Gastrocnemius medialis (tissue), 4 donors: ENCODE results near the gene DAAM1. TPM values are rescaled to one million over a fixed set of nuclear protein-coding genes. Genes with fewer than 3 reads are reported as not detected.

Source experiments
- ATAC-seq, 2 donors: fragments of 150-250 bp; one replicate each; pipeline ENCODE4 v1.9.1; 2016
- DNase-seq, 2 donors: peaks; one replicate each; pipeline ENCODE4 v3.0.0-alpha.2; 2019
- H3K27ac ChIP-seq, 4 donors: fragments of 200-600 bp; sonication (generic); 1 replicate in 1 of 4; 2 replicates in 3 of 4; pipeline ENCODE4 v1.5.1; 2016 to 2018; ENCODE audit warnings: mild to moderate bottlenecking in 2 of 4, moderate library complexity in 1 of 4
- H3K27me3 ChIP-seq, 3 donors: fragments of 200-600 bp; sonication (generic) in 2 of 3; 1 replicate in 1 of 3; 2 replicates in 2 of 3; pipeline versions ENCODE4 v1.5.1 to v1.6.0; 2016 to 2019; ENCODE audit warnings: mild to moderate bottlenecking in 1 of 3, moderate library complexity in 1 of 3
- H3K36me3 ChIP-seq, 2 donors: fragments of 200-600 bp; sonication (generic) in 1 of 2; one replicate each; pipeline ENCODE4 v1.5.1; 2017 to 2018
- H3K4me1 ChIP-seq, 2 donors: fragments of 200-600 bp; sonication (generic) in 1 of 2; one replicate each; pipeline ENCODE4 v1.5.1; 2016 to 2017; ENCODE audit warnings: mild to moderate bottlenecking in 2 of 2
- H3K4me3 ChIP-seq, 4 donors: fragments of 200-600 bp; sonication (generic) in 3 of 4; 1 replicate in 1 of 4; 2 replicates in 3 of 4; pipeline ENCODE4 v1.5.1; 2016 to 2019; ENCODE audit warnings: mild to moderate bottlenecking in 2 of 4
- H3K9me3 ChIP-seq, 3 donors: fragments of 200-600 bp; sonication (generic) in 2 of 3; 1 replicate in 1 of 3; 2 replicates in 2 of 3; pipeline ENCODE4 v1.5.1; 2016 to 2019
- POLR2A ChIP-seq, 2 donors: fragments of 450-650 bp; IDR thresholded peaks; one replicate each; pipeline ENCODE4 v1.6.1; 2017; ENCODE audit warnings: antibody characterized with exemption in 2 of 2, mild to moderate bottlenecking in 2 of 2, moderate library complexity in 2 of 2
- in situ Hi-C, 4 donors: fragments of 200-750 bp; cut with MboI; loops; one replicate each; pipeline versions ENCODE4 v1.15.0 to v1.8.0; 2017; ENCODE audit warnings: low sequenced_read_pairs in 4 of 4
- intact Hi-C: fragments of 100-400 bp; cut with DNase I; formaldehyde crosslinking; loops from one replicate; pipeline ENCODE4 v1.15.1; 2023; ENCODE audit warnings: low total_unique reads
- total RNA-seq, 4 donors: library from RNA; depleted of rRNA; stranded (reverse); fragments of >200 nt; gene quantifications; one replicate each; pipeline versions ENCODE4 v1.1.0 to v1.2.3, GENCODE V29; 2016
- TF ChIP-seq, protein P1 (sequence below), 5 experiments: fragments of 450-650 bp in 3 of 5; fragments of 200-600 bp in 2 of 5; sonication (generic) in 2 of 5; IDR thresholded peaks in 4 of 5; conservative IDR thresholded peaks in 1 of 5; 1 replicate in 4 of 5; 2 replicates in 1 of 5; pipeline ENCODE4 v1.5.1; 2016 to 2019; ENCODE audit warnings: antibody characterized with exemption in 5 of 5, mild to moderate bottlenecking in 3 of 5, moderate library complexity in 3 of 5

Gene DAAM1
- total RNA-seq, 4 donors from 2014 or later: 4.4 to 13.9 (median 6.4) TPM

DNA sequence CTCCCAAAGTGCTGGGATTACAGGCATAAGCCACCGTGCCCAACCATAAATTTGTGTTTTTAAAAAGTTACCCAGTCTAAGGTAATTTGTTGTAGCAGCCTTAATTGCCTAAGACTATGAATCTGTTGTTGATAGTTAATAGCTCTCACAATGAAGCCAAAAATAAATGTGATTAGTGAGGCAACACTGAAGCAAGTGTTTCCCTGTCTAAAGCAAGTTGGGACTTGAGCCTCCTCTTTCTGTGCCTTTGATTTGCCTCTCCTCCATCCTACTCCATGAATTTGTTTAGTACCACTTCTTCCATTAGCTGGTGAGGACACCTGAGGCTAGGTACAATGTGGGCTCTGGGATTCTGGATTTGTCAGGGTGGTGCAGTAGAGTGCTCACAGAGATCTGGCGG lies 36.8 kb downstream of the DAAM1 start:
- intact Hi-C loops (no loop called here), in situ Hi-C loops (no loop called here)
- ATAC-seq: no peak
- H3K4me1 ChIP-seq: peaks cover 18 to 26% of the 10 kb centered on the region in 2 donors
- H3K9me3 ChIP-seq: no peaks in the 10 kb centered on the region
- no peak overlapping the region for H3K27ac ChIP-seq
- TF ChIP-seq, protein P1, sequence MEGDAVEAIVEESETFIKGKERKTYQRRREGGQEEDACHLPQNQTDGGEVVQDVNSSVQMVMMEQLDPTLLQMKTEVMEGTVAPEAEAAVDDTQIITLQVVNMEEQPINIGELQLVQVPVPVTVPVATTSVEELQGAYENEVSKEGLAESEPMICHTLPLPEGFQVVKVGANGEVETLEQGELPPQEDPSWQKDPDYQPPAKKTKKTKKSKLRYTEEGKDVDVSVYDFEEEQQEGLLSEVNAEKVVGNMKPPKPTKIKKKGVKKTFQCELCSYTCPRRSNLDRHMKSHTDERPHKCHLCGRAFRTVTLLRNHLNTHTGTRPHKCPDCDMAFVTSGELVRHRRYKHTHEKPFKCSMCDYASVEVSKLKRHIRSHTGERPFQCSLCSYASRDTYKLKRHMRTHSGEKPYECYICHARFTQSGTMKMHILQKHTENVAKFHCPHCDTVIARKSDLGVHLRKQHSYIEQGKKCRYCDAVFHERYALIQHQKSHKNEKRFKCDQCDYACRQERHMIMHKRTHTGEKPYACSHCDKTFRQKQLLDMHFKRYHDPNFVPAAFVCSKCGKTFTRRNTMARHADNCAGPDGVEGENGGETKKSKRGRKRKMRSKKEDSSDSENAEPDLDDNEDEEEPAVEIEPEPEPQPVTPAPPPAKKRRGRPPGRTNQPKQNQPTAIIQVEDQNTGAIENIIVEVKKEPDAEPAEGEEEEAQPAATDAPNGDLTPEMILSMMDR (IDR thresholded peaks at IDR 0.05 in 4 of 5, conservative IDR thresholded peaks at IDR 0.05 in 1 of 5): no peak
- TF ChIP-seq POLR2A (IDR thresholded peaks at IDR 0.05): no peak
- no peak for DNase-seq
- H3K4me3 ChIP-seq: no peak overlapping the region
- H3K27me3 ChIP-seq: no peaks in the 10 kb centered on the region
- no peaks in the 10 kb centered on the region for H3K36me3 ChIP-seq

DNA sequence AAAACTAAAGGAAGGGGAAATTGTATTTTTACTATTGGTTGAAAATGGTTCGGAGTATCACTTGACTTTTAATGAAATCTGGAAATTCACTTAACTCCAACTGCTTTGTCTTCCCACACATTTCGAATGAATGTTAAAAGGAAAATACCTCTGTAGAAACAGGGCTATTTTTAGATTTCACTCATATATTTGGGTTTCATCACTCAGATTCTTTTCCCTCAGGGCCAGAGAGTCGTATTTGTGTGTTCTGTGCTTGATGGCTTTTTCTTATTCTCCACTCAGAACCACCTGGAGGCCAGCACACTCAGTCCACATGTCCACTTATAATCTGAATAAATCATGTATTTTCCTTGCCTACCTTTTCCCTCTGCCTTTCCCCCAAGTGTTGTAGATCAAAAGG lies 40.0 kb downstream of the DAAM1 start:
- intact Hi-C loops: no loop called here
- ATAC-seq: no peak

DNA sequence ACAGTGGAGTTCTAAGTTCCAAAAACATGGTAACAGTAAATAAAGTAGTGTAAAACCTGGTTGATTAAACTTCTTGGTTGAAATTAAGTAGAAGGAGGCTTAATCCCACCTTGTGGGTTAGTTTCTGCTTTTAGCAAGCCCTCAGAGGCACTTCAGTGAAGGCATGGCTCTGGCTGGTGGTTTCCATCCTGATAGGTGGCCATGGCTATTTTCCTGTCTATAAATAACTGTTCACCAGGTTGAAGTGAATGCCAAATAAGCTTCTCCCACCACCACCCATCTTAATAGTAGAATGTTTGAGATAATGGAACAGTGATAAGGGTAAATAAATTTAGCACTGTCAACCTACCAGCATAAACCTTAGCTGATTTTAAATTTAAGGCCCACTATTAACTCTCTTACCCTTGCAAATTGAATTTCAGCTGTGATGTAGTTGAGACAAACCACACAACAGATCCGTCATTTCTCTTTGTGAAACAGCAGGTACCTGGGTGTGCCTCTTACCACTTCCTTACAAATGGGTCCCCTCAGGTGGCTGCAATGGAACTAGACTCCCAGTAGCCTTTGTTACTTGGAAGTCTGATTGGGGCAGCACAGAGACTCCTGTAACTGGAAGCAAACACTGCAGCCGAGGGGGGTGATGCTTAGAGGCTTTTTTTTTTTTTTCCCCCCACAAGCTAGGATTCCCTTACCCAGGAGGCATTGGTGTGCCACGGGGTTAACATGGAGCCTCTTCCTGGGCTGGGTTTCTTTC lies 41.4 kb downstream of the DAAM1 start:
- H3K4me1 ChIP-seq: peaks cover 23 to 25% of the 10 kb centered on the region in 2 donors
- H3K36me3 ChIP-seq: no peaks in the 10 kb centered on the region
- no peaks in the 10 kb centered on the region for H3K27me3 ChIP-seq
- DNase-seq (no peak), ATAC-seq (no peak)
- intact Hi-C loops: no loop called here
- TF ChIP-seq POLR2A (IDR thresholded peaks at IDR 0.05): no peak
- TF ChIP-seq, protein P1 (IDR thresholded peaks at IDR 0.05 in 4 of 5, conservative IDR thresholded peaks at IDR 0.05 in 1 of 5): no peak
- no peak overlapping the region for H3K4me3 ChIP-seq
- in situ Hi-C loops: no loop called here
- H3K9me3 ChIP-seq: no peaks in the 10 kb centered on the region
- no peak overlapping the region for H3K27ac ChIP-seq

More for the DNA sequence above, 40.0 kb downstream of the DAAM1 start:
- TF ChIP-seq, protein P1 (IDR thresholded peaks at IDR 0.05 in 4 of 5, conservative IDR thresholded peaks at IDR 0.05 in 1 of 5): no peak
- no peaks in the 10 kb centered on the region for H3K27me3 ChIP-seq
- no peaks in the 10 kb centered on the region for H3K9me3 ChIP-seq
- in situ Hi-C loops: no loop called here
- H3K4me3 ChIP-seq: no peak overlapping the region
- no peak for DNase-seq
- peaks cover 23 to 25% of the 10 kb centered on the region in 2 donors for H3K4me1 ChIP-seq
- H3K36me3 ChIP-seq: no peaks in the 10 kb centered on the region
- H3K27ac ChIP-seq: no peak overlapping the region

DNA sequence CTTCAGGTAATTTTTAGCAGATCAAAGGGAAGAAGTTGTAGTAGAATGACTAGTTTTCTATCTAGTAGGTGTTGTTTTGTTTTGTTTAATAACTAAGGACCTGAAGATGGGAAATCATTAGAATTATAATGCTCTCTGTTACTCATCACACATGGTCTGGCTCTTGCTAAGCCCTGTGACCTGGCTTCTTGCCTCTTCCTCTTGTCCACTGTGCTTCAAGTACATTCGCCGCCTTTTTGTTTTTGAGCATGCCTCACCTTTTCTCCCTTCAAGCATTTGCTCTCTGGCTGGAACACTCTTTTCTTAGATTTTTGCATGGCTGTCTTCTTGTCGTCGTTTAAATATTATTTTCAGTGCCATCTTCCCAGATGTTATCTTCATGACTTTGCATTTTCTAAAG lies 47.7 kb downstream of the DAAM1 start:
- TF ChIP-seq, protein P1 (IDR thresholded peaks at IDR 0.05 in 4 of 5, conservative IDR thresholded peaks at IDR 0.05 in 1 of 5): no peak
- no peak for TF ChIP-seq POLR2A (IDR thresholded peaks at IDR 0.05)
- Histone ChIP-seq H3K27ac (no peak overlapping the region), H3K36me3 (no peaks in the 10 kb centered on the region), H3K9me3 (no peaks in the 10 kb centered on the region), H3K4me1 (peaks cover 10 to 18% of the 10 kb centered on the region in 2 donors), H3K27me3 (no peaks in the 10 kb centered on the region), H3K4me3 (no peak overlapping the region)
- in situ Hi-C loops (no loop called here), intact Hi-C loops (no loop called here)
- no peak for ATAC-seq
- no peak for DNase-seq
